Fibroblast of peridontal ligament (primary cell): Measurements from ENCODE around the gene ARL6IP4.
"Not testable (repeated sequence)": the region's sequence is repeated elsewhere in the genome, so short reads cannot be mapped to it uniquely, and the experiment has no call there.

ENCODE experiments used
- DNase-seq: peaks from one replicate; pipeline ENCODE4 v3.0.0-alpha.2; 2010; ENCODE audit errors: extremely low read depth

Gene ARL6IP4

DNA sequence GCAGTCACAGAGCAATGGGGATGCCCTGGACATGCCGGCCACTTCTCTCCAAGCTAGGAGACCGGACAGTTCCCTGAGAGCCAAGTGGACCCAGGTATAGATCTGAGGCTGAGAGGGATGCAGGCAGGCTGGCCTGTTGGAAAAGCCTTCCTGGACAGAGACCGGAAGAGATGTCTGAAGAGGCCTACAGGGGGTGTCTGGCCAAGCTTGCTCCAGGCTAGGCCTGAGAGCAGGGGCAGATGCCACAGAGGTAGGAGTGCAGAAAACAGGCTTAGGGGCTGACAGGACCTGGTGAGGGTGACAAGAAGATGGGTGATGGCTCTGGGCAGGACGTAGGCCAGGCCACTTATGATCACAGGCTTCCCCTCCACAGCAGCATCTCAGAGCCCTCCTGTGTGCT is 30.2 kb downstream of the ARL6IP4 start:
- no peak for DNase-seq

DNA sequence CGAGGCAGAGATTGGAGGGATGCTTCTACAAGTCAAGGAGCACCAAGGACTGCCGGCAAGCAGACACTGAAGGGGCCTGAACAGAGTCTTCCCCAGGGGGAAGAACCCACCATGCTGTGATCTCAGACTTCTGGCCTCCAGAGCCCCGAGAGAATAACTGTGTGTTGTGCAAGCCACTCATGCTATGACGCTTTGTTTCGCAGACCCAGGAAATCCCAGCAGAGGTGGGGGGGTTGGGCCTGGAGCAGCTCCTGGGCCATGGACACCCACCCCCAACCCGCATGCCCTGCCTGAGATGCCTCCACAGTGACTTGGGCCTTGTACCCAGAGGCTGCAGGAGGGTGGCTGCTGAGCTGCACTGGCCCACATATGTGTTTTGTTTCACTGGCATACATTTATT is 31.2 kb downstream of the ARL6IP4 start:
- no peak for DNase-seq

DNA sequence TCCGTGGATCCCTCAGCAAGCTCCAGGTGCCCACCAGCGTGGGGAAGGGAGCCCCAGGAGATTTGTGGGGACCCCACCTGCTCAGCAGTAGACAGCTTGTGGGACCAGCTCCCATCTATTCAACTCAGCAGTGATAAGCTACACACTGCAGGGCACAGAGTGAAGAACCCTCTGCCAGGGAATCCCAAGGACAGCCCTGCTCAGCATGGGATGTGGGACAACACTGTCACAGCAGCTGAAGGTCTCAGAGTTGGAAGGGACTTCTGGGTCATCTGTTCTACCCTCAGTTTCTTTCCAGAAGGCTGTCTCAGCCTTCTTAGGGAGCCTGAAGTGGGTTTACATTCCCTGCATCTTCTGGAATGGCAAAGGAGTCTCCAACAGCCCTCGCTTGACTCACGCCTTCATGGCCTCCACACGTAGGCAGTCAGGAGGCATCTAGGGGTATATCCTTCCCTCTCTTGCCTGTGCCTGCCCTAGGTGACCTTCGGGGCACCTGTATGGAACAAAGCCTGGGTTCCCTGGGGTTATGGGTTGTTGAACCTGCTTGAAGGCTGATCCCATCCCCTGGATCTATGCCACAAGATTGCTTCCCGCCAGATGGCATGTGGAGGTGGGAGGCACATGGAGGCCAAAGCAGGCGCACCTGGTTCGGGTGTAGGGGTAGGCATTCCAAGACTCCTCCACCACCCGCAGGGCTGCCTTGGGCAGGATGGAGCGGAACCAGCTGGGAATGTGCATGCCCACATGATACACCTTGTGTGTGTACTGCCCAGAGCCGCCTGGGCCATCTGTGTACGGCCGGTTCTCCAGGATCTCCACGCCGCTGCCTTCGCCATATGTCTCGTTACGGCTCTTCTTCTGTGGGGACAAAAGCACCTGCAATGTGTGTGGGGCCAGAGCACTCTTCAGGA is 33.0 kb downstream of the ARL6IP4 start:
- DNase-seq, result no peak

DNA sequence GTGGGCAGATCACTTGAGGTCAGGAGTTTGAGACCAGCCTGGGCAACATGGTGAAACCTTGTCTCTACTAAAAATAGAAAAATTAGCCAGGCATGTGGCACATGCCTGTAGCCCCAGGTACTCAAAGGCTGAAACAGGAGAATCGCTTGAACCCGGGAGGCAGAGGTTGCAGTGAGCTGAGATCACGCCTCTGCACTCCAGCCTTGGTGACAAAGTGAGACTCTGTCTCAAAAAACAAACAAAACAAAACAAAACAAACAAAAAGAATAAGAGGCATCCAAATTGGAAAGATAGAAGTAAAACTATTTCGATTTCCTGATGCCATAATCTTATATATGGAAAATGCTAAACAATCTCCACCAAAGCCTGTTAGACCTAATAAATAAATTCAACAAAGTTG is 34.0 kb downstream of the ARL6IP4 start:
- DNase-seq, result not testable (repeated sequence)

DNA sequence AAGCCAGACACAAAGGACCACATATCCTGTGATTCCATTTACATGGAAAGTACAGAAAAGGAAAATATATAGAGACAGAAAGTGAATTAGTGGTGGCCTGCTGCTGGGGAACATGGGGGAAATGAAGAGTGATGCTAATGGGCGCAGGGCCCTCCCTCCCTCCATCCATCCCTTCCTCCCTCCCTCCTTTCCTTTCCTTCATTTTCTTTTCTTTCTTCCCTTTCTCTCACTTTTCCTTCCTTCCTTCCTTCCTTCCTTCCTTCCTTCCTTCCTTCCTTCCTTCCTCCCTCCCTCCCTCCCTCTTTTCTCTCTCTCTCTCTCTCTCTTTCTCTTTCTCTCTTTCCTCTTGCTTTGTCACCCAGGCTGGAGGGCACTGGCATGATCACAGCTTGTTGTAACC is 37.3 kb downstream of the ARL6IP4 start:
- no peak for DNase-seq

DNA sequence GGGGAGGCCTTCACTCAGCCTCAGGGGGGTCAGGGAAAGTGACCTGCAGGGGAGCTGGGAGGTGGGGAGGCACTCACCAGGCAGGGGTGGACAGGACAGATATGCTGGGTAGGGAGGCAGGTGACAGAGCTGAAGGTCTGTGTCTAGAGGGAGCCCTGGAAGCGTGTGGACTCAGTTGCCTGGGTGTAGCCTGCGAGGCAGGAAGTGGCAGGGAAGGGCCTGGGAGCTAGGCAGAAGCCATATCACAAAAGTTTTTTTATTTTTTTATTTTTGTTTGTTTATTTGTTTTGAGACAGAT is 39.3 kb downstream of the ARL6IP4 start:
- DNase-seq, result no peak

DNA sequence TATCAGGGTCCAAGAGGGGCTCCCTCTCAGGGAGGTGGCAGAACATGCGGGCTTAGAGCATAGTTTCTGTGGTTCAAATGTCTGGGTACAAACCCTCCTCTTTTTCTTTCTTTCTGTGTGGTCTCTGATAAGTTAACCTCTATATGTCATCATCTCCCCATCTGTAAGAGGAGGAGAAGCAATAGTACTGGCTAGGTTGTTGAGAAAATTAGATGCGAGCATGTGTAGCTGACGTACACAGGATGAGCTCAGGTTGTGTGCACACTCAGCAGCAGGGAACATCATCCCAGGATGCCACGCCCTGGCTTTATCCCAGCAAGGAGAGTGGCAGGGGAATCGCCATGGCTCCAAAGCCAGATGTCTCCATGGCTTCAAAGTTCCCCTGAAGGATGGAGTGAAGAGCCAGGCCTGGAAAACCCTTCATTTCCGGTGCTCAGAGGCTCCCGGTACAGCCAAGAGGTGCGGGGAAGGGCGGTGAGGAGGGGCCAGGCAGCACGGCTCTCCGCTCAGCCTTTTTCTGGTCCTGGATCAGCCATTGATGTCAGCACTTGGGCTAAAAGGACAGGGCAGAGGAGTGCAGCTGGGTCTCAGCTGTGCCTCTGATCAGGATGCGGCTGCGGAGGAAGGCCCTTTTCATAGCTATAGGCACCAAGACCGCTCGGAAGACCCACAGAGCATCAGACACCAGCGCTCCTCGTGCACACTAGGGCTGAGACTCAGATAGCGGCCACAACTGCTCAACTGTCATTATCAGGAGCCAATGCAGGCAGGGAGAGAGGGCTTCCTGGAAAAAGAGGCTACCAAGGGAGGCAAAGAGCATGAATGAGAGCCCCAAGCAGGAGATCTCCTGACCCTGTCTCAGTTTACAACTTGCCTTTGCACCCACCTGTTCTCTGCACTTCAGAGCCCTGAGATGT is 41.5 kb downstream of the ARL6IP4 start:
- no peak for DNase-seq

DNA sequence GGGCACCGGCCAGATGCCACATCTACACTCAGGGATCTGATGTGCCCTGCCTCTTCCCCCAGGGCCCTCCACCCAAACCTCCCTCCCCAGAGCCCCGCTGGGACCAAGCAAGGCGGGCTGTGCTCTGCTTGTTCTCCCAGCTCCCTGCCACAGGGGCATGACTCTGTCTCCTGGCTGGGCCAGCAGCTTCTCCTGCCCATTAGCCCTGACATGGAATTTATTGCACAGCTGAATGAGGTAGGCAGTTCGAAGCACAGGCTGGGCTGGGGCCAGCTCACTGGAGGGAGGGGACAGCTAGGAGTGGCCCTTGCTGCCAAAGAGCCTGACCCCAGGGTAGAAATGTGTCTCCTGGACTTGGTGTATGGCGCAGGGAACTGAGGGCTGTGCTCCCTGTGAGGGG is 42.4 kb downstream of the ARL6IP4 start:
- DNase-seq, result no peak

DNA sequence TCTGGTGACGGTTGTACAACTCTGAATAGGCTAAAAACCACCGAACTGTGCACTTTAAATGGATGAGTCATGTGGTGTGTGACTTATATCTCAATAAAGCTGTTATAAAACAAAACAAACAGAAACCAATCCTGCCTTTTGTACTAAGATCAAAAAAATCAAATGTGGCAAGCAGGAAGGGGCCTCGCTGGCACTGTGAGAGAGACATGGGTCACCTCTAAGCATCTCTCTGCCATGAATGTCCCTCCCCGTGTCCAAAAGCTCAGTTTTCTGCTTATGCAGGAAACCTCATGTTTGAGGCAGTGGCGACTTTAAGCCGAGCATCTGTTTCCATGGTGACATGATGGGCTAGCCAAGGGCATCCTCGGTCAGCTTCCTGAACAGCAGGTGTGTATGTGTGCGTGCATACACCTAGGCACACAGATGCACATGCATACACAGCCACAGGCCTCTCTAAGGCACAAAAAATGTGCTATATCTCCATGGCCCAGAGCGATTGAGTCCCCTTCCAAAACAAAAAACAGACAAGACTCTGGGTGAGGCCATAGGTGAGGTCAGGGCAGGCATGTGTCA is 44.4 kb downstream of the ARL6IP4 start:
- DNase-seq, result peak; percentile 61

DNA sequence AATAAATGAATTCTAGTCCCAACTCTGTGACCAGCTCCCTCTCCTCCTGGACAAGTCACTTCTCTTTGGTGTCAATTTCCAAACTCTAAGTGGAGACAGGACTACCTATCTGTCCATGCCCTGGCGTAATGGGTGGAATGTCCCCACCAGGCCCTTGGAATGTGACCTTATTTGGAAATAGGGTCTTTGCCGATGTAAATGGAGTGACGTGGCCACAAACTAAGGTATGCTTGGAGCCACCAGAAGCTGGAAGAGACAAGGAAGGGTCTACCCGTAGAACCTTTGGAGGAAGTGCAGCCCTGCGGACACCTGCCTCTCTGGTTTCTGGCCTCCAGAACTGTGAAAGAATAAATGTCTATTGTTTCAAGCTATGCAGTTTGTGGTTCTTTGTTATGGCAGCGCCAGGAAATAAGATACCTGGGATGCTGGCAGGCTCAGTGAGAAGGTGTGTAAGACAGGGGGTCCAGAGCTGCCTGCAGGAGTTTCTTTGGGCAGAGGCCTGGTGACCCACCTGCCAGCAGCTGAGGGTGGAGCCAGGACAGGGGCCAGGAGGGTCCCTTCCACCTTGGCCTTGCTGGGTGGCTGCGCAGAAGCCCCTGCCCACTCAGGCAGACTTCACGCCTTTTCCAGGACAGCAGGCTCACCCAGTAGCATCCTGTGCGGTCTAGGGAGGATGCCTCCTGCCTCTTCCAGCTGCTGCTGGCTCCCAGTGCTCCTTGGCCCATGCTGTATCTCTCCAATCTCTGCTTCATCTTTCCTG is 45.8 kb downstream of the ARL6IP4 start:
- DNase-seq, result no peak

DNA sequence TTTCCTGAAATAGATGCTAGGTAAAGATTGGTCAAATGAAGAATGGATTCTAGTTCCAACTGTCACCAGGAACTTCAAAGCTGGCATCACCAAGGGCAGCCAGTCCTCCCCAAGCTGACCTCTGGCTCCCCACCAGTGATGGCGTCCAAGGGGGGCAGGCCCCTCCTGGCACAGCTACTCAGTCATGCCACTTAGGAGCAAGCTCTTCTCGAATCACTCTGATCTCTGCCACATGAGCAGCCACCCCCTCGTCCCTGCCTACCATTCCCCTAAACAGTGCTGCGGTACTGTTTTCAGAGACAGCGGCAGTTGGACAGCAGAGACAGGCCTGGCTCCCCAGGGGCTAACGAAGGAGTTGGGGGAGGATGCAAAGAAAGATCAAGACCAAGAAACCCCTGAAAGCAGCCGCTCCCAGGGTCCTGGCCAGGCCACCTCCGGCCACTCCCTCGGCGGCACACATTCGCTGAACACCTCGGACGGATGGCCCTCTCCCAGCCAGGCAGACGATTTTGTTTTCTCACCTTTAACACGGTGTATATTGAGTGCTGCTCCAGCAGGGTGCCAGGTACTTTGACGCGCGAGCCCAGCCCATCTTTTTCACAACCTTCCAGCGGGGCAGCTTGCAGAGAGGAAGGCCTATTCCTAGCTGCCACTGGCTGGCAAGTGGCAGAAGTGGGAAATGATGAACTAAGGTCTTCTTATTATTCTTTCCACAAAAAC is 47.4 kb downstream of the ARL6IP4 start:
- no peak for DNase-seq

DNA sequence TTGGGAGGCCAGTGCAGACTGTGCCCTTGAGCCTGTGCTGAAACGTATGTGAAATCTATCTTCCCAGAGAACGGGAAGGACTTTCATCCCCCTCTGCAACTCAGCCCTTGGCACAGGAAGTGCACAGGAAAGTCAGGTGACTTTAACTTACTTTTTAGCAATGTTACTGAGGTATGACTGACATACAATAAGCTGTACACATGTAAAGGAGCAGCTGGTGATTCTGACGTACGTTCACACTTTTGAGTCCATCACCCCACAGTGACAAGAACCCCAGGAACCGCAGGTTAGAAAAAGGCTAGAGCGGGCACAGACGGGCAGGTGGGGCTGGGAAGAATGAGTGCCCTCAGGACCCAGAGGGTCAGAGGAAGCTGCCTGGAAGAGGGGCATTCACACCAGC is 48.0 kb downstream of the ARL6IP4 start:
- no peak for DNase-seq

DNA sequence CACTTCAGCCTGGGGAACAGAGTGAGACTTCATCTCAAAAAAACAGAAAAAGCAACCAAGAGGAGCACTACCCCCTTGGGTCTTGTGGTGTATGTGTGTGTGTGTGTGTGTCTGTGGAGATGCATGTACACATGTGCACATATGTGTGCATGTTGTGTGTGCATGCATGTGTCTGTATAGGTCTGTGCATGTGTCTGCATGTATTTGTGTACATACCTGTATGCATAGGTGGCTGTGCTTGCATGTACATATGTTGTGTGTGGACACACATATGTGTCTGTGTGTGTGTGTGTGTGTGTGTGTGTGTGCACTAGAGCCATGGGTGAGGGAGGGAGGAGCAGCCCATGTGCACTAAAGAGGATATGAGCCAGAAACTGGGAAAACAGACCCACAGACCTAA is 49.1 kb downstream of the ARL6IP4 start:
- no peak for DNase-seq

DNA sequence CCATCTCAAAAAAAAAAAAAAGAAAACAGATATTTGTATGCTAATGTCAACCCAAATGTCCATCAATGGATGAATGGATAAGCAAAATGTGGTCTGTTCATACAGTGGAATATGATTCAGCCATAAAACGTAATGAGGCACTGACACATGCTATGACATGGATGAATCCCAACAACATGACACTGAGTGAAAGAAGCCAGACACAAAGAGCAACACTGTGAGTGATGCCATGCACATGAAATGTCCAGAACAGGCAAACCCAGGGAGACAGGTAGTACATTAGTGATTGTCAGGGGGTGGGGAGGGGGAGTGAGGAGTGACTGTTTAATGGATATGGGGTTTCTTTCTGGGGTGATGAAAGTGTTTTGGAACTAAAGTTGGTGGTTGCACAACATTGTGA is 50.2 kb downstream of the ARL6IP4 start:
- no peak for DNase-seq

DNA sequence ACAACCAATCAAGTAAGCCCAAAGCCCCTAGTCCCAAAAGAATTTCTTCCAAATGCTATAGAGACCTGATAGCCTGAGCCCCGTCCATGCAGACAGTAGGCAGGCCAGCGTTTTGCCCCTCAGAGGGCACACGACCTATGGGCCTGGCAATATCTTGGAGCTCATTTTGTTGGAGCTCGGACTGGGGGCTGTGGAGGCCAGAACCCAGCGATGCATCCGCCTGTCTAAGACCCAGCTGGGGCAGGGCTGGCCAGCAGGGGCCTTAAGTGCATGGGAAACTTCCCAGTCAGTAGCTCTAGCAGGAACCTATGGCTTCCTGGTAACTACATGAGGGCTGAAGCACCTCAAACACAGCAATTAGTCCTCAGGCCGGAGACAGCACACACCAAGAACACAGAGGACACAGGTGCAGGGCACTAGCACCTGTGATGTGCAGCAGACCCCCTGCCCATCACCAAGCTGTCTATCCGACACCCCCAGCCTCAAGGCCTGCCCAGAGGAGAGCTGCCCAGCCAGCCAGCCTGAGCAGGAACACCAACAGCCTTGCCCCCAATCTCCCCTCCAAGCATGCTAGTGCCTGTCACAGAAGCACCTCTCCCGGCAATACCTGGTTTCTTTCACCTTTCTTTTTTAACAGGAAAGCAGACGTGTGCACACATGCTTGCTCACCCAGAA is 50.8 kb downstream of the ARL6IP4 start:
- DNase-seq, result no peak
